ENCODE measurements around the gene LIN52.

Gene LIN52

GRCh38 chr14:74211945-74212580, 127.3 kb downstream of the LIN52 start:
- no peak for TF ChIP-seq CTCF (IDR thresholded peaks at IDR 0.05)

GRCh38 chr14:74213907-74214803, 129.4 kb downstream of the LIN52 start:
- TF ChIP-seq CTCF (IDR thresholded peaks at IDR 0.05): no peak

DNA sequence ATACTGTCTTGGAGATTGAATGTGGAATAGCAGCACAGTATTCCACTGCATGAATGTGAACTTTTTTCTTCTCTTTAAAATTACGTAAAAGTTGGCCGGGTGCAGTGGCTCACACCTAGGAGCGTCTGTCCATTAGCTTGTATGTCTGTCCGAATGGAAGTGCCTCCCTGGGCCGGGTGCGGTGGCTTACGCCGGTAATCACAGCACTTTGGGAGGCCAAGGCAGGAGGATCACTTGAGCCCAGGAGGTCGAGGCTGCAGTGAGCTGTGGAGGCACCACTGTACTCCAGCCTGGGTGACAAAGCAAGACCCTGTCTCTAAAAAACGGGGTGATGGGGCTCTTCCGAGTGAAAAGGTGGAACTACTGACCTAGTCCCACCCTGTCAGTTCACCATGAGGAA, 131.9 kb downstream of the LIN52 start:
- TF ChIP-seq CTCF (IDR thresholded peaks at IDR 0.05): no peak

GRCh38 chr14:74217672-74218448, 133.1 kb downstream of the LIN52 start:
- TF ChIP-seq CTCF (IDR thresholded peaks at IDR 0.05): peak; percentile 98

DNA sequence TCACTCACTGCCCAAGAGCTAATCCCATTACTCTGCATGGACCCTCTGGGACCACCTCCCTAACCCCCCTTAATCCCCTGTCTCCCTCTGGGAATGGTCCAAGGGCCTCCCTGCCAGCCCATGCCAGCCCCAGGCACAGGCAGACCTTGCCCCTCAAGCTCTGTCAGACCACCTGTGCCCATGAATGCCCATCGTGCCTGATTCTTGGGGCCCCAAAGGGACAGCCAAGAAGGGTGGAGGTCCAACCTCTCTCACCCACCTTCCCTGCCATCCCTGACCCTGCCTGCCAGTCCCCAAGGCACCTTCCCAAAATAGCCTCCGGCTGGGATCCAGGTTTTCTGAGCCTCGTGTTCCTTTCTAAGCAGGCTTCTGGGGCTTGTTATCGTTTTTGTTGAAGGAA, 133.7 kb downstream of the LIN52 start:
- no peak for TF ChIP-seq CTCF (IDR thresholded peaks at IDR 0.05)

DNA sequence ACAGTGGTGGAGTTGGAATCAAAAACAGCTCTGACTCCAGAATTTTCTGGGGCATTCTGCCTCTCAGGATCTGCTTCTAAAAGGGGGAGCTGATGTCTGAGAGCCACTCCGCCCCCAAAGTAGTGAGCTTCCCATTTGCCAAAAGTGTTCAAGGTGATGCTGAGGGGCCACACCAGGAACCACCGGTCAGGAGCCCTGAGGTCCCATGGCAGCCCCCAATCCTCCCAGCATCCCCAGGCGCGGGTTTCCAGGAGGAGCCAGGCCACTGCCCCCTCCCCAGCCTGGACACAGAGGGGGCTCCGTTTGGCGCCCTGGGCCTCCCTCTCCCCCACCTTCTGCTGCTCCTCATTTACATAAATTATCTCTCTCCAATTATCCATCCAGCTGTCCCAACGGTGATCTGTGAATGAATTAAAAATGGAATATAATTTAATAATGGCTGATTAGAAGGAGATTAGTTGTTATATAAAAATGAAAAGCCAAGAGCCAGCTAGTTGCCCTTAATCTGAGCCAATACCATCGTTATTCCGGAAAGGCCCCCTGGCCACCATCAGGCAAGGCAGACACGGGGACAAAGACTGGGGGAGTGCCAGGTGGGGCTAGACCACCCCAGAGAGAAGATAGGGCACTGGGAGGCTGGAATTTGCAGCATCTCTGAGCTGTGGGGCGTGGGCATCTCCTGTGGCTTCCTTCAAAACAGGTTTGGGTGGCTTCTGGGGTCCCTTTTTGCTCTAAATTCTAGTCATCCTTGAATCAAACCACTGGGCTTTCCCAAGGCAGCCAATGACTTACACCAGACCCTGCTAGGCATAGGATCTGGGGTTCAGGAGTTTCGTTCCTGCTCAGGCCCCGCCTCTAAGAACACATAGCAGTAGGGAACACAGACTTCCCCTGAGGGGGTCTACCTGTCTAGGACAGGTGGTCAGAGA, 134.8 kb downstream of the LIN52 start:
- no peak for TF ChIP-seq CTCF (IDR thresholded peaks at IDR 0.05)

All from LNCAP (cell line).